Suprapubic skin (tissue), 4 donors: ENCODE results near the gene MAP2K5. TPM values are rescaled to one million over a fixed set of nuclear protein-coding genes. Genes with fewer than 3 reads are reported as not detected.

Experiments used
- DNase-seq, 2 donors: peaks; one replicate each; pipeline ENCODE4 v3.0.0-alpha.2; 2019; ENCODE audit warnings: low spot score in 2 of 2
- H3K27ac ChIP-seq: fragments of 200-600 bp; sonication (generic); one replicate; pipeline ENCODE4 v1.5.1; 2019
- H3K27me3 ChIP-seq: fragments of 200-600 bp; sonication (generic); one replicate; pipeline ENCODE4 v1.5.1; 2019
- H3K36me3 ChIP-seq: fragments of 200-600 bp; sonication (generic); one replicate; pipeline ENCODE4 v1.5.1; 2019
- H3K4me1 ChIP-seq: fragments of 200-600 bp; sonication (generic); one replicate; pipeline ENCODE4 v1.5.1; 2019
- H3K4me3 ChIP-seq: fragments of 200-600 bp; sonication (generic); one replicate; pipeline ENCODE4 v1.5.1; 2019; ENCODE audit warnings: mild to moderate bottlenecking
- H3K9me3 ChIP-seq: fragments of 200-600 bp; sonication (generic); one replicate; pipeline ENCODE4 v1.5.1; 2019
- EP300 ChIP-seq: sonication (generic); formaldehyde crosslinking; IDR thresholded peaks from one replicate; pipeline ENCODE4 v1.6.1; 2017; ENCODE audit warnings: antibody characterized with exemption
- POLR2A ChIP-seq, 2 donors: fragments of 450-650 bp; IDR thresholded peaks; one replicate each; pipeline ENCODE4 v1.6.1; 2017; ENCODE audit warnings: antibody characterized with exemption in 2 of 2, mild to moderate bottlenecking in 2 of 2, moderate library complexity in 2 of 2
- POLR2AphosphoS5 ChIP-seq, 3 donors: sonication (generic); formaldehyde crosslinking; IDR thresholded peaks; one replicate each; pipeline ENCODE4 v1.6.1; 2017; ENCODE audit warnings: antibody characterized with exemption in 3 of 3
- WGBS: methylation state at CpG from one replicate; pipeline ENCODE4 v1.1.5; 2018; 5-methylcytosine and 5-hydroxymethylcytosine counted together
- total RNA-seq, 4 donors: library from RNA; depleted of rRNA; stranded (reverse); fragments of >200 nt; gene quantifications; one replicate each; pipeline ENCODE4 v1.1.0, GENCODE V29; 2016
- TF ChIP-seq, protein P1 (sequence below), 2 donors: fragments of 200-600 bp in 1 of 2; fragments of 450-650 bp in 1 of 2; sonication (generic) in 1 of 2; IDR thresholded peaks; one replicate each; pipeline ENCODE4 v1.5.1; 2016 to 2019; ENCODE audit warnings: antibody characterized with exemption in 2 of 2, mild to moderate bottlenecking in 1 of 2, moderate library complexity in 1 of 2

Gene MAP2K5
- total RNA-seq, 4 donors from 2014 or later = 9.5 to 18.5 (median 10.2) TPM

DNA sequence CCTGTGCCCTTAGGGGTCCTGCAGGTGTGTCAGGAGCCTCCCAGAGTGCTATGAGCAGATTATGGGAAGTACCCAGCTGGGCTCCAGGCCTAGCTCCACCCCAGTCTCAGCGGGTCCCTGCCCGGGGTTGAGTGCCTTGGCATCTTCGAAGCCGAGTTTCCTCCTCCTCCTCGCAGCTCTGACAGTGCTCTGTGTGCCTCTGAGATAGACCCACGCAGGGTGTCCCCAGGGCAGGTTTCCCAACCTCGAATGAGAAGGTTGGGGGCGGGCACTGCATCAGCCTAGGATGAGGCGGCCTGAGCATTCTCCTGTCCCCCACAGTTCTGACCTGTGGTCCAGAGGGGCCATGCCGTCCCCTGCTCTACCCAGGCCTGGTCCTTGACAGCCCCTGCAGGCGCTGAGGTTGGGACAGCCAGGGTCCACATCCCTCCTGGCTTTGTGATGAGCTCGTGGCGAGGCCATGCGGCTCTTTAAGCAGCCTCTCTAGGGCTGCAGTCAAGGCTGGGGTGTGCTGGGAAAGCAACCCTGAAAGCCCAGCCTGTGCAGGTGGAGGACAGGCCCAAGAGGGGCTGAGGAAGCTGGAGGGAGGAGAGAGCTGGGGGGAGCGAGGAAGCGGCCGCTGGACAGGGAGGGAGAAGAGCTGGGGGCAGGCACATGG is 262.6 kb downstream of the MAP2K5 start:
- Histone ChIP-seq H3K4me3 (no peak overlapping the region), H3K9me3 (no peaks in the 10 kb centered on the region), H3K27ac (no peak overlapping the region), H3K27me3 (no peaks in the 10 kb centered on the region), H3K36me3 (peaks cover 34% of the 10 kb centered on the region), H3K4me1 (no peaks in the 10 kb centered on the region)
- DNase-seq = no peak
- WGBS = 98% methylated on average over 6 of the region's 17 CpGs
- TF ChIP-seq POLR2AphosphoS5 (IDR thresholded peaks at IDR 0.05) = no peak
- no peak for TF ChIP-seq EP300
- TF ChIP-seq, protein P1, sequence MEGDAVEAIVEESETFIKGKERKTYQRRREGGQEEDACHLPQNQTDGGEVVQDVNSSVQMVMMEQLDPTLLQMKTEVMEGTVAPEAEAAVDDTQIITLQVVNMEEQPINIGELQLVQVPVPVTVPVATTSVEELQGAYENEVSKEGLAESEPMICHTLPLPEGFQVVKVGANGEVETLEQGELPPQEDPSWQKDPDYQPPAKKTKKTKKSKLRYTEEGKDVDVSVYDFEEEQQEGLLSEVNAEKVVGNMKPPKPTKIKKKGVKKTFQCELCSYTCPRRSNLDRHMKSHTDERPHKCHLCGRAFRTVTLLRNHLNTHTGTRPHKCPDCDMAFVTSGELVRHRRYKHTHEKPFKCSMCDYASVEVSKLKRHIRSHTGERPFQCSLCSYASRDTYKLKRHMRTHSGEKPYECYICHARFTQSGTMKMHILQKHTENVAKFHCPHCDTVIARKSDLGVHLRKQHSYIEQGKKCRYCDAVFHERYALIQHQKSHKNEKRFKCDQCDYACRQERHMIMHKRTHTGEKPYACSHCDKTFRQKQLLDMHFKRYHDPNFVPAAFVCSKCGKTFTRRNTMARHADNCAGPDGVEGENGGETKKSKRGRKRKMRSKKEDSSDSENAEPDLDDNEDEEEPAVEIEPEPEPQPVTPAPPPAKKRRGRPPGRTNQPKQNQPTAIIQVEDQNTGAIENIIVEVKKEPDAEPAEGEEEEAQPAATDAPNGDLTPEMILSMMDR (IDR thresholded peaks at IDR 0.05) = no peak
- no peak for TF ChIP-seq POLR2A (IDR thresholded peaks at IDR 0.05)

DNA sequence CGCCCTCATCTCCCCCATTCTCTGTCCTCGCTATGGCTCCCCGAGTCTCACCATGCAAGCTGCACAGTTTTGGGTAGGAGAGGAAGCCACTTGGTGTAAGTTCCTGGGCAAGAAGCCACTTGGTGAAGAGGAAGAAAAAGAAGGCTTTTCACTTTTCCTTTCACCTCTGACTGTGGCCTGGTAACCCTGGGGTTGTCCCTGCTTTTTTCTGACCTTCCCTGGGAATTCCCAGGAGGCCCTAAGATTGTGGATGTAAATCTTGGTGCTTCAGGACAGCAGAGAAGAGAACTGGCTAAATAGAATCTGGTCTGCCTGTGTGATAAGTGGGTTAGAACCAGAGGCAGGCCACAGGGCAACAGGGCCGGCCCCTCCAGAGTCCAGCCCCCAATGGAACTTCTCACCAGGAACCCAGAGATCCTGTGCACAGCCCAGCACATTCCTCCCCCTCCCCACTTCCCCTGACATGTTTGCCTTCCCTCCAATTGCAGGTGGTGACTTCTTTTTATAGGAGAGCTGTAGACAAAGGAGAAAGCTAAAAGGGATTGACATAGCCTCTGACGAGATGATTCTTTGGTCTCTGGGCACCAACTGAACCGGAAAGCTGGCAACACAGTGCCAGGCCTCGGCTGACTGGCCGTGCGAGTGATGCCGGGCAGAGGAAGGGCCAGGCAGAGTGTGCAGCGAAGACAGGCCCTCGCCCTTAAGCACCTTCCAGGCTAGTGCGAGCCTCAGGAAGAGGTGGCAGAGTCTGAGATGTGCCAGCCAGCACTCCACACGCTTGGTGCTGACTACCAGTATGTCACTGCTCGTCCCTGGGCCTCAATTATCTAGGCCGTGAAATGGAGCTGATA is 263.4 kb downstream of the MAP2K5 start:
- peaks cover 34% of the 10 kb centered on the region for H3K36me3 ChIP-seq
- WGBS = 80% methylated on average over 9 of the region's 16 CpGs
- TF ChIP-seq, protein P1 (IDR thresholded peaks at IDR 0.05) = no peak
- TF ChIP-seq EP300 = no peak
- TF ChIP-seq POLR2AphosphoS5 (IDR thresholded peaks at IDR 0.05) = no peak
- TF ChIP-seq POLR2A (IDR thresholded peaks at IDR 0.05) = no peak

DNA sequence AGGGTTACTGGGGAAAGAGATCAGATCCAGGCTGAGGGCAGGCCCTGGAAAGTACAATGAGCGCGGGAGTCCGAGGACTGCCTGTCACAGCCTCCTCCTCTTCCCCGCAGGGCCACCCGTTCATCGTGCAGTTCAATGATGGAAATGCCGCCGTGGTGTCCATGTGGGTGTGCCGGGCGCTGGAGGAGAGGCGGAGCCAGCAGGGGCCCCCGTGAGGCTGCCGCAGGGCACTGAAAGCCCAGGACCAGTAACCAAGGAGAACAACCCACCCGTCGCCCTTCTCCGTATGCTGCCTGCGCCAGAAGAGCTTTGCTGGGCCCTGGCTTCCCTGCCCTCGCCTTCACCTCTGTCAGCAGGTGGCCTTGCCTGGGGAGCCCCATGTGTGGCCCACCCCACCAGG is 264.0 kb downstream of the MAP2K5 start:
- 97% methylated on average over 18 of the region's 18 CpGs for WGBS
- H3K36me3 ChIP-seq = peaks cover 34% of the 10 kb centered on the region
- no peaks in the 10 kb centered on the region for H3K27me3 ChIP-seq
- H3K9me3 ChIP-seq = no peaks in the 10 kb centered on the region
- no peak for TF ChIP-seq EP300
- TF ChIP-seq, protein P1 (IDR thresholded peaks at IDR 0.05) = no peak
- TF ChIP-seq POLR2A (IDR thresholded peaks at IDR 0.05) = no peak
- no peak for TF ChIP-seq POLR2AphosphoS5 (IDR thresholded peaks at IDR 0.05)
- no peaks in the 10 kb centered on the region for H3K4me1 ChIP-seq
- DNase-seq = peak in 1 of 2 donors; percentile 73
- no peak overlapping the region for H3K27ac ChIP-seq
- H3K4me3 ChIP-seq = no peak overlapping the region

More for the DNA sequence above, 263.4 kb downstream of the MAP2K5 start:
- no peak overlapping the region for H3K4me3 ChIP-seq
- DNase-seq = peak in 1 of 2 donors; percentile 42
- no peaks in the 10 kb centered on the region for H3K9me3 ChIP-seq
- no peaks in the 10 kb centered on the region for H3K27me3 ChIP-seq
- H3K27ac ChIP-seq = no peak overlapping the region
- H3K4me1 ChIP-seq = no peaks in the 10 kb centered on the region

DNA sequence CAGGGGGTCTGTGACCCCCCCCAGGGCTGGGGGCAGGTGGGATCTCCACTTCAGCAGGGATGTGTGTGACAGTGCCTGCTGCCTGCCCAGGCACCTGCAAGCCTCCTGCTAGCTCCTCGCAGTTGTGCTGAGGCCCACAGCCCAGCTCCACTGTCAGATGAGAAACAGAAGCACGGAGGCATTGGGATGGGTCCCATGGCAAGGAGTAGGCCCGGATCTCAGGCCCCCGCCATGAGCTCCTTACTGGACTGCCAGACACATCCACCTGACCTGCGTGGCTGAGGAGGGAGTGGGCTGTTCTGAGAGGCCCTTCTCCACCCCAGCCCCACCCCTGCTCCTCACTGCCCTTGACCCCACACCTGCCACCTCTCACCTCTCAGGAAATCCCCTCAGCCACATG is 264.6 kb downstream of the MAP2K5 start:
- 100% methylated on average over 5 of the region's 5 CpGs for WGBS
- Histone ChIP-seq H3K27me3 (no peaks in the 10 kb centered on the region), H3K9me3 (no peaks in the 10 kb centered on the region), H3K27ac (no peak overlapping the region), H3K36me3 (peaks cover 34% of the 10 kb centered on the region), H3K4me1 (no peaks in the 10 kb centered on the region), H3K4me3 (no peak overlapping the region)
- TF ChIP-seq POLR2AphosphoS5 (IDR thresholded peaks at IDR 0.05) (no peak), EP300 (no peak), POLR2A (IDR thresholded peaks at IDR 0.05) (no peak)
- TF ChIP-seq, protein P1 (IDR thresholded peaks at IDR 0.05) = no peak
- peak; percentile 44 to 62 for DNase-seq

DNA sequence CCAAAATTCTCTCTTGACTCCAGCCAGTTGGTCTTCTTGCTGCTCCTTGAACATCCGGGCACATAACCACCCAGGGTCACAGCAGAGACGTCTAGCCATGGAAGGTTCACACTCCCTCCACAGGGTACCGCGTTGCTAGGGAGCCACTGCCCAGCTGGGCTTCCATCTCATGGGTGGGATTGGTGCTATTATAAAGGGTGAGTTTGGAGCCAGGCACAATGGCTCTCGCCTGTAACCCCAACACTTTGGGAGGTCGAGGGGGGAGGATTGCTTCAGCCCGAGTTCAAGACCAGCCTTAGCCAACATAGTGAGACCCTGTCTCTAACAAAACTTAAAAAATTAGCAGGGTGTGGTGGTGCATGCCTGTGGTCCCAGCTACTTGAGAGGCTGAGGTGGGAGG is 265.3 kb downstream of the MAP2K5 start:
- Histone ChIP-seq H3K9me3 (no peaks in the 10 kb centered on the region), H3K4me3 (no peak overlapping the region), H3K27ac (no peak overlapping the region), H3K4me1 (no peaks in the 10 kb centered on the region), H3K27me3 (no peaks in the 10 kb centered on the region), H3K36me3 (peaks cover 34% of the 10 kb centered on the region)
- DNase-seq = peak; percentile 14 to 72
- 95% methylated on average over 7 of the region's 7 CpGs for WGBS
- TF ChIP-seq, protein P1 (IDR thresholded peaks at IDR 0.05) = no peak
- TF ChIP-seq POLR2AphosphoS5 (IDR thresholded peaks at IDR 0.05) (no peak), EP300 (no peak)
